Liver (tissue), 9 donors: ENCODE measurements around the gene LYPD3. TPM values are rescaled to one million over a fixed set of nuclear protein-coding genes. Genes with fewer than 3 reads are reported as not detected.
A peak's percentile ranks its signal among the peaks of the same experiment; 100 is the strongest.

Experiments used
- DNase-seq: peaks from one replicate; pipeline ENCODE4 v3.0.0-alpha.2; 2017; ENCODE audit warnings: low spot score
- H3K27ac ChIP-seq, 2 donors: one replicate each; pipeline ENCODE4 v1.7.0; 2013; ENCODE audit warnings: inconsistent platforms in 2 of 2, low read length in 2 of 2, control low read depth in 1 of 2, low read depth in 1 of 2, mild to moderate bottlenecking in 1 of 2
- H3K27me3 ChIP-seq, 4 donors: one replicate each; pipeline versions ENCODE4 v1.6.1 to v1.7.0; 2013; ENCODE audit warnings: low read length in 3 of 4, inconsistent platforms in 1 of 4, mild to moderate bottlenecking in 1 of 4, moderate library complexity in 1 of 4; ENCODE audit not compliant: control insufficient read depth in 4 of 4, insufficient read depth in 4 of 4
- H3K36me3 ChIP-seq, 4 donors: one replicate each; pipeline versions ENCODE4 v1.6.1 to v1.7.0; 2013; ENCODE audit warnings: low read length in 3 of 4, mild to moderate bottlenecking in 3 of 4, low read depth in 1 of 4, moderate library complexity in 1 of 4; ENCODE audit not compliant: control insufficient read depth in 4 of 4, insufficient read depth in 3 of 4
- H3K4me1 ChIP-seq, 4 donors: one replicate each; pipeline versions ENCODE4 v1.6.1 to v1.7.0; 2013; ENCODE audit warnings: low read length in 3 of 4, mild to moderate bottlenecking in 3 of 4, moderate library complexity in 1 of 4; ENCODE audit not compliant: control insufficient read depth in 4 of 4, insufficient read depth in 4 of 4
- H3K4me3 ChIP-seq, 3 donors: one replicate each; pipeline versions ENCODE4 v1.6.1 to v1.7.0; 2013; ENCODE audit warnings: low read length in 3 of 3, control low read depth in 1 of 3, low read depth in 1 of 3, mild to moderate bottlenecking in 1 of 3
- H3K9ac ChIP-seq, 2 donors: one replicate each; pipeline ENCODE4 v1.7.0; 2013; ENCODE audit warnings: low read length in 2 of 2, mild to moderate bottlenecking in 2 of 2, moderate library complexity in 2 of 2, control low read depth in 1 of 2, low read depth in 1 of 2
- H3K9me3 ChIP-seq, 4 donors: one replicate each; pipeline versions ENCODE4 v1.6.1 to v1.7.0; 2013; ENCODE audit warnings: low read length in 3 of 4; ENCODE audit not compliant: control insufficient read depth in 4 of 4
- EGR1 ChIP-seq, 2 donors: IDR thresholded peaks; 2 replicates each; pipeline ENCODE4 v1.6.1; 2016 to 2018; ENCODE audit warnings: antibody characterized with exemption in 2 of 2, low read depth in 2 of 2
- FOXA2 ChIP-seq: IDR thresholded peaks from 2 replicates; pipeline ENCODE4 v1.6.1; 2016; ENCODE audit warnings: antibody characterized with exemption
- GABPA ChIP-seq, 2 donors: IDR thresholded peaks in 1 of 2; conservative IDR thresholded peaks in 1 of 2; 2 replicates each; pipeline ENCODE4 v1.6.1; 2016; ENCODE audit warnings: antibody characterized with exemption in 2 of 2, mild to moderate bottlenecking in 1 of 2, moderate library complexity in 1 of 2
- HNF4A ChIP-seq, 2 donors: conservative IDR thresholded peaks; 2 replicates each; pipeline ENCODE4 v1.6.1; 2016; ENCODE audit warnings: antibody characterized with exemption in 2 of 2, mild to moderate bottlenecking in 2 of 2
- JUND ChIP-seq, 2 donors: IDR thresholded peaks; 2 replicates each; pipeline ENCODE4 v1.6.1; 2016; ENCODE audit warnings: antibody characterized with exemption in 2 of 2
- NR2F2 ChIP-seq: IDR thresholded peaks from 2 replicates; pipeline ENCODE4 v1.6.1; 2016; ENCODE audit warnings: antibody characterized with exemption
- RAD21 ChIP-seq, 2 donors: IDR thresholded peaks; 2 replicates each; pipeline ENCODE4 v1.6.1; 2016; ENCODE audit warnings: antibody characterized with exemption in 2 of 2, mild to moderate bottlenecking in 2 of 2
- REST ChIP-seq: IDR thresholded peaks from 2 replicates; pipeline ENCODE4 v1.6.1; 2016; ENCODE audit warnings: antibody characterized with exemption, mild to moderate bottlenecking
- TAF1 ChIP-seq: conservative IDR thresholded peaks from 2 replicates; pipeline ENCODE4 v1.6.1; 2016; ENCODE audit warnings: antibody characterized with exemption, mild to moderate bottlenecking
- whole genome bisulfite sequencing: extraction: QIAGEN DNeasy Blood & Tissue Kit; methylation state at CpG from one replicate; pipeline ENCODE4 v1.1.7; 2013; 5-methylcytosine and 5-hydroxymethylcytosine counted together
- polyA plus RNA-seq, 2 donors: library from polyadenylated mRNA; stranded (reverse) in 1 of 2; unstranded in 1 of 2; fragments of 200-250 nt in 1 of 2; fragments of >200 nt in 1 of 2; fragmentation: Nextera tagmentation in 1 of 2; extraction: Ambion mirVana in 1 of 2; gene quantifications; one replicate each; pipeline versions ENCODE4 v1.2.1 to v1.2.3, GENCODE V29; 2013 to 2015
- total RNA-seq, 2 donors: library from RNA; depleted of rRNA; stranded (reverse); fragments of >200 nt; gene quantifications; one replicate each; pipeline ENCODE4 v1.2.3, GENCODE V29; 2014
- TF ChIP-seq, protein P1 (sequence below): IDR thresholded peaks from 2 replicates; pipeline ENCODE4 v1.6.1; 2016; ENCODE audit warnings: antibody characterized with exemption
- TF ChIP-seq, protein P2 (sequence below): IDR thresholded peaks from 2 replicates; pipeline ENCODE4 v1.6.1; 2016; ENCODE audit warnings: antibody characterized with exemption
- TF ChIP-seq, protein P3 (sequence below): IDR thresholded peaks from 2 replicates; pipeline ENCODE4 v1.6.1; 2016; ENCODE audit warnings: antibody characterized with exemption
- donor health status: healthy.
- donor health status: healthy.
- donor health status: healthy.
- donor health status: healthy.
- donor health status: healthy.

Gene LYPD3
- total and polyA plus RNA-seq, 4 donors: 0.08 to 0.38 (median 0.18) TPM

GRCh38 chr19:43466793-43467192 is 1.4 kb upstream of the LYPD3 start:
- 97% methylated on average over 1 of the region's 1 CpG for WGBS
- peaks cover 0 to 12% (median 7%) of the 10 kb centered on the region in 4 donors for H3K4me1 ChIP-seq

GRCh38 chr19:43464134-43464775 is 1.2 kb downstream of the LYPD3 start:
- peak overlapping the region; percentile 59 to 80 for H3K27ac ChIP-seq
- H3K9ac ChIP-seq: no peak overlapping the region
- no peaks in the 10 kb centered on the region for H3K36me3 ChIP-seq
- WGBS: 19% methylated on average over 33 of the region's 33 CpGs
- DNase-seq: peak; percentile 71
- H3K4me1 ChIP-seq: peaks cover 0 to 12% (median 7%) of the 10 kb centered on the region in 4 donors
- H3K27me3 ChIP-seq: no peaks in the 10 kb centered on the region
- H3K4me3 ChIP-seq: peak overlapping the region; percentile 57 to 92 (median 64)
- TF ChIP-seq, protein P1, sequence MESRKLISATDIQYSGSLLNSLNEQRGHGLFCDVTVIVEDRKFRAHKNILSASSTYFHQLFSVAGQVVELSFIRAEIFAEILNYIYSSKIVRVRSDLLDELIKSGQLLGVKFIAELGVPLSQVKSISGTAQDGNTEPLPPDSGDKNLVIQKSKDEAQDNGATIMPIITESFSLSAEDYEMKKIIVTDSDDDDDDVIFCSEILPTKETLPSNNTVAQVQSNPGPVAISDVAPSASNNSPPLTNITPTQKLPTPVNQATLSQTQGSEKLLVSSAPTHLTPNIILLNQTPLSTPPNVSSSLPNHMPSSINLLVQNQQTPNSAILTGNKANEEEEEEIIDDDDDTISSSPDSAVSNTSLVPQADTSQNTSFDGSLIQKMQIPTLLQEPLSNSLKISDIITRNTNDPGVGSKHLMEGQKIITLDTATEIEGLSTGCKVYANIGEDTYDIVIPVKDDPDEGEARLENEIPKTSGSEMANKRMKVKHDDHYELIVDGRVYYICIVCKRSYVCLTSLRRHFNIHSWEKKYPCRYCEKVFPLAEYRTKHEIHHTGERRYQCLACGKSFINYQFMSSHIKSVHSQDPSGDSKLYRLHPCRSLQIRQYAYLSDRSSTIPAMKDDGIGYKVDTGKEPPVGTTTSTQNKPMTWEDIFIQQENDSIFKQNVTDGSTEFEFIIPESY: no peak
- TF ChIP-seq TAF1 (no peak), FOXA2 (no peak), HNF4A (conservative IDR thresholded peaks at IDR 0.05) (no peak), GABPA (IDR thresholded peaks at IDR 0.05 in 1 of 2, conservative IDR thresholded peaks at IDR 0.05 in 1 of 2) (no peak), NR2F2 (no peak)
- TF ChIP-seq, protein P2, sequence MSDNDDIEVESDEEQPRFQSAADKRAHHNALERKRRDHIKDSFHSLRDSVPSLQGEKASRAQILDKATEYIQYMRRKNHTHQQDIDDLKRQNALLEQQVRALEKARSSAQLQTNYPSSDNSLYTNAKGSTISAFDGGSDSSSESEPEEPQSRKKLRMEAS: no peak
- TF ChIP-seq, protein P3, sequence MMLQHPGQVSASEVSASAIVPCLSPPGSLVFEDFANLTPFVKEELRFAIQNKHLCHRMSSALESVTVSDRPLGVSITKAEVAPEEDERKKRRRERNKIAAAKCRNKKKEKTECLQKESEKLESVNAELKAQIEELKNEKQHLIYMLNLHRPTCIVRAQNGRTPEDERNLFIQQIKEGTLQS: no peak
- no peaks in the 10 kb centered on the region for H3K9me3 ChIP-seq

More at GRCh38 chr19:43466793-43467192, 1.4 kb upstream of the LYPD3 start:
- no peak overlapping the region for H3K4me3 ChIP-seq
- TF ChIP-seq HNF4A (conservative IDR thresholded peaks at IDR 0.05) (no peak), EGR1 (IDR thresholded peaks at IDR 0.05; ENCODE audit: low read depth in 2 of 2) (no peak), JUND (IDR thresholded peaks at IDR 0.05) (no peak), REST (no peak), RAD21 (IDR thresholded peaks at IDR 0.05) (no peak)
- TF ChIP-seq, protein P1: no peak
- TF ChIP-seq, protein P2: no peak
- TF ChIP-seq, protein P3: no peak
- H3K9me3 ChIP-seq: no peaks in the 10 kb centered on the region
- H3K36me3 ChIP-seq: no peaks in the 10 kb centered on the region
- DNase-seq: no peak
- H3K27me3 ChIP-seq: no peaks in the 10 kb centered on the region
- H3K27ac ChIP-seq: no peak overlapping the region
- H3K9ac ChIP-seq: no peak overlapping the region
